Stimulated activated CD8-positive, alpha-beta memory T cell treated with anti-CD3 and anti-CD28 coated beads, Interleukin-12 subunit alpha, Interleukin-12 subunit beta, amount 100 ng/mL, for 24 hours (primary cell): ENCODE results near the gene DNMT3L.
"Not testable (repeated sequence)": the region's sequence is repeated elsewhere in the genome, so short reads cannot be mapped to it uniquely, and the experiment has no call there.

Source experiments
- DNase-seq: peaks from one replicate; pipeline ENCODE4 v3.0.0-alpha.2; 2020; ENCODE audit errors: extremely low read depth

DNMT3L gene

DNA sequence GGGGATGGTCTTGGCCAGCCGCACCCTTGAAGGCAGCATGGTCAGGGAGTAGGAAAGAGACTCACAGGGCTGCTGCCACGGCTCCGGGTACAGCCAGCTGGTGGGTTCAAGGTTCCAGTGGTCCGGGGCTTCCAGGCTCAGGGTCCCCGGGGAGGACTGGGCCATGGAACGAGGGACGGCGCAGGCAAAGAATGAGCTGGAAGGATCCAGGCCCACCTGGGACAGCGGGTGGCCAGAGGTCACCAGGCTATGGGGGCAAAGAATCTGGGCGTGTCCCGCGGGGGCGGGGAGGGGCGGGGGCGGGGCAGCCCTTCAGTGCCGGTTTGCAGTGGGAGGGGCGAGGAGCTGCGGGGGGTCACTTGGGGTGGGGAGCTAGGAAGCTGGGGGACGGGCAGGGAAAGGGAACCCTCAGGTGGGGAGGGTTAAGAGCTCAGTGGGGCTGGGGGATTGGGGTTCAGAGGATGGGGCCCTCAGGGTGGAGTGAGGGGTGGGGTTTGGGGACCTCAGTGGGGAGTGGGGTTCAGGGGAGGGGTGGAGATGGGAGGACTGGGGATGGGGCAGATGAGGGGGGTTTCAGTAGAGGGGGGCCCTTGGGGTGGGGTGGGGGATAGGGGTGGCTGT, at the start of gene DNMT3L:
DNMT3L (minus strand) TSS at position 223 of the 621 bp plus-strand sequence. CDS start 638 bp downstream, outside the sequence.
- no peak for DNase-seq

DNA sequence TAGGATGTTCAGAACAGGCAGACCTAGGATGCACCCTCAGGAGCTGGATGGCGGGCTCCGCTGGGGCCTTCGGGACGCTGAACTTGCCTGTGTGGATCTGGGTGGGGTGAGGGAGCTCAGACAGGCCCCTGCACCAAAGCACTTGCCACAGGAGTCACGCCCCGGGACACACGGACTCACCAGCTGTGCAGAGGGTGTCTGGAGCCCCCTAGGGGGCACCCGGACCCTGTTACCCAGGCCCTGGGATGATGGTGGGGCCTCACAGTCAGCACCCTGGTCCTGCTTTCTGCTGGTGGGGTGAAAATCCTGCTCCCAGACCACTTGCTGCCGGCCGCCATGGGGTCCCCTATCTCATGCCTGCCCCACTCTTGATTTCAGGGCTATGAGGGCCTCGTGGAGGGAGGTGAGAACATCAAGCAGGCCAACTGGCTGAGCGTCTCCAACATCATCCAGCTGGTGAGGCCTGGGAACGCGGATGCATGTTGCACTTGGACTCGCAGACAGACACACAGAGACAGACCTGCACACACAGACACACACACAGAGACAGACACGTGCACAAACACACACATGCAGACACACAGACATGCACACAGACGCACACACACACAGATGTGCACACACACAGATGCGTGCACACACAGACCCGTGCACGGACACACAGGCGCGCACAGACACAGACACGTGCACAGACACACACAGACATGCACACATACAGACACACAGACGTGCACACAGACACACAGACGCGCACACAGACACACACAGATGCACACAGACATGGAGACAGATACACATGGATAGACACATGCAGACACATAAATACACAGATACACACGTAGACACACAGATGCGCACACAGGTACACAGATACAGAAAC, 49.2 kb upstream of the DNMT3L start:
- no peak for DNase-seq

DNA sequence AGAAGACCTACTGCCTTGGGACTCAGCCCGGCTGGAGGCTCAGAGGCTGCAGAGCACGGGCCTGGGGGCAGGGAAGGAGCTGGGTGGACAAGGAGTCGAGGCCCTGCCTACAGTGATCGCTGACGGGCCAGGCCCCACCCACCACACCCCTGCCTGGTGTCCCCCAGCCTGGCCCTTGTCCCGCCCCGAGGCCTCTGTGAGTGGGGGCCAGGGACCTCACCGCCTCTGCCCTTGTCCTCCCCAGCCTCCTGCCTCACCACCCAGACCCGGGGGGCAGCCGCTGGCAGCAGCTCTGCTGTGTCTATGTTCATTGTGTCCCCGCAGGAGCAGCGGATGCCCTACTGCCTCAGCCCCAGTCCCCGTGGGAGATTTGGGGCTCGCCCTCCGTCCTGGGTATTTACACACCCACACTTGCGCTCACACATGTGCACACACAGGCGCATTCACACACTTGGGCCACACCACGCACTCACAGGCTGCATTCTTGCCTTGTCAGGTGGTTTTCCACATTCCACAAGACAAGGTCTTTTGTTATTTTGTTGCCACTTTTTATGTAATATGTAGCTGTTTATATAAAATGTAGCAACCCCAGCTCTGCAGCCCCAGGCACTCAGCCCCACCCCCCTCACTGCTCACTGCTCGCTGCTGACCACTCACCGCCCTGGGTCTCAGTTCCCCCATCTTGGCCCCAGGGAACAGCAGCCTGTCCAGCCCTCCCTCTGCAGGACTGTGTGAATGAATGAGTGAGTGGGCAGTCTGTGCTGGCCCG, 45.4 kb upstream of the DNMT3L start:
- DNase-seq, result no peak

DNA sequence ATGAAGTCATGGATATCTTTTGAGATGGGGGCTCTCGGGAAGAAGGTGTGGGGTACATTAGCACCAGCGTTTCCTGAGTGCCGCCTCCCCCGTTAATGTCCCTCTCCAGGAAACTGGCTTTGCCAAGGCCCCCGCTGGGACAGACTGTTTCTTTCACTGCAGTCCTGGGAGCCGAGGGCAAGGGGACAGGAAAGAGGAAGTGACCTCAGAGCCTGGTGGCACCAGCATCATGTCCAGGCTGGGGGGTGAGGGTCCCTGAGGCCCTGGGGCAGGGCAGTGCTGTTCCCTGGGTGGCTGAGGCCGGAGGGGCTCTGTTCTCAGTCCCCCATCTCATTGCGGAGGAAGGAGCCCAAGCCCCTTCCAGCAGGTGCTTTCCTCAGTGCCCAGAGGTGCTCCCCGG, 44.0 kb upstream of the DNMT3L start:
- DNase-seq, result no peak

DNA sequence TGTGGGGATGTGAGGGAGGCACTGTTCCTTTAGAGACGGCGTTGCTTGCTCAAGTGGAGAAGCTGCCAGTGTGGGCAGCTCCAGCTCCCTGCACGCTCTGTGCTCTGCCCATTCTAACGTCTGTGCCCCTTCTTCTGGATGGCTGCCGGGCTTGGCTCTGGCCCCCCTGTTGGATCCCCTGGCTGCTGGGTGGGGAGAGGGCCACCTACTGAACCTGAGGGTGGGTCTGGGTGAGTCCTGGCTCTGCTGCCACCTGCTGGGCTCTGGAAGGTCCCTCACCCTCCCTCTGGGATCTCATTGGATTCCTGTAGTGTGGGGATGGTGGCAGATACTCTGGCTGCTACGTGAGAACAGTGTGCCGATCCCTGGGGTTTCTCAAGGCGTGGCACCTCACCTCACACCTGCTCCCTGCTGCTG, 43.2 kb upstream of the DNMT3L start:
- no peak for DNase-seq

DNA sequence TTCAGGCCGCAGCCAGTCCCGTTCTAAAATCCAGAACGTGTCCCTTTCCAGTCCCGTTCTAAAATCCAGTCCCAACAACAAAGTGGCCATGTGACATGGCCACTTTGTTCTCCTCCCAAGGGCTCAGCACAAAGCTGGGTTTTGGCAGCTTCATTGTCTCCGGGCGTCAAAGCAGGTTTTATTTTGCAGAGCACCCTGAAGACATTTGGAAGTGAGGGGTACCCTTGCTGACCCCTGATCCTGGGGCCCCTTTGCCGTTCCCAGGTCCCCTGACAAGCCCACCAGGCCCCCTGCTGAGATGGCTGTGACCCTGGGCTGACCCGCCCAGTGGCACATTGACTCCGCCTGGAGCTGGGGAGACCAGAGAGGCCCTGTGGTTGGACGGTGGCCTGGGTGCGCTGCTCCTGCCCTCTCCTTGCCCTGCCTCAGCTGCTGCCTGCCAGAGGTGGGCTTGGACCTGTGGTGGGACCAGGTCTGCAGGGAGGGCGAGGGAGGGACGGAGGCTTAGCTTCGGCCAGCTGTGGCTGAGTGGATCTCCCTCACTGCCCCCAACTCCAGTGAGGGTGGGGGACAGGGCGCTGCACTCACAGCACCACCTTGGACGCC, 42.4 kb upstream of the DNMT3L start:
- no peak for DNase-seq

DNA sequence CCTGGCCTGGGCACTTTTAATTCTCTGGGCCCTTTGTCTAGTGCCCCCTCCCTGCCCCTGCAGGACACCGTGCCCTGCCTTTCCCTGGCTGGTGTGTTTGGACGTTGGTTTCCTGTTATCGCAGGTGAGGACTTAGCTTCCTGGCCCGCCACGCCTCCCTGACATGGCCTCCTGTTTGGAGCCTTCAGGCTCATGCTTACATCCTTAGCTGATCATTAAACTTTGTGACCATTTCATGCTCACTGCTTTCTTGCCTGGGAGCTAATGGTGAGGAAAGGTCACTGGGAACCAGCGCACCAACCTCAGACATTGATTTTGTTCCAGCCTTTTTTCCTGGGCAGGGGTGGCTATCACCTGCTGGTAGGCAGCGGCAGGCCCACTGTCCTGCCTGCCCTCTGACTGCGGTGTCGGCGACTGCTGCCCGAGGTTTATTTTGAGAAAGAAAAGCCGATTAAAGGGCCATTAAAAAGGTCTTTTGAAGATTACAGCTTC, 41.8 kb upstream of the DNMT3L start:
- DNase-seq, result no peak

DNA sequence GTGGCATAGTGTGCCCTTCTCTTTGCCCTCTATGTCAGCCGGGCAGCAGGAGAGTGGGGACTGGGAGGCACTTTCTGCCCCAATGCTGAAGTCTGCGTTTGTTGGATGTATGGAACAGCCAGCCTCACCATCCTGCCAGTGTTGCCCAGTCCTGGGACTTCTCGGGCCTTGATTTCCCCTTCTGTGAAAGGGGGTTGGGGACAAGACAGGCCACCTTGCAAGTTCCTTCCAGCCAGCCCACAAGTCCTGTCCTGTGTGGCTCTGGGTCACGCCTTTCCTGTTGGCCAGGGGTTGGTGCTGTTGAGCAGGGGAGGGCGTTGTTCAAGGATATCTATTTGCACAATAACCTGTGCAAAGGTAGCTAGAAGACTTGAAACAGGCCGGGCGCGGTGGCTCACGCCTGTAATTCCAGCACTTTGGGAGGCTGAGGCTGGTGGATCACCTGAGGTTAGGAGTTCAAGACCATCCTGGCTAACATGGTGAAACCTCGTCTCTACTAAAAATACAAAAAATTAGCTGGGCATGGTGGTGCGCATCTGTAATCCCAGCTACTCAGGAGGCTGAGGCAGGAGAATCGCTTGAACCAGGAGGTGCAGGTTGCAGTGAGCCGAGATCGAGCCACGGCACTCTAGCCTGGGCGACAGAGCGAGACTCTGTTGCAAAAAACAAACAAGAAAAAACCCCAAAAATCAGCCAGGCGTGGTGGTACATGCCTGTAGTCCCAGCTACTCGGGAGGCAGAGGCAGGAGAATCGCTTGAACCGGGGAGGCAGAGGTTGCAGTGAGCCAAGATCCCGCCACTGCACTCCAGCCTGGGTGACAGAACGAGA, 41.1 kb upstream of the DNMT3L start:
- DNase-seq, result not testable (repeated sequence)

DNA sequence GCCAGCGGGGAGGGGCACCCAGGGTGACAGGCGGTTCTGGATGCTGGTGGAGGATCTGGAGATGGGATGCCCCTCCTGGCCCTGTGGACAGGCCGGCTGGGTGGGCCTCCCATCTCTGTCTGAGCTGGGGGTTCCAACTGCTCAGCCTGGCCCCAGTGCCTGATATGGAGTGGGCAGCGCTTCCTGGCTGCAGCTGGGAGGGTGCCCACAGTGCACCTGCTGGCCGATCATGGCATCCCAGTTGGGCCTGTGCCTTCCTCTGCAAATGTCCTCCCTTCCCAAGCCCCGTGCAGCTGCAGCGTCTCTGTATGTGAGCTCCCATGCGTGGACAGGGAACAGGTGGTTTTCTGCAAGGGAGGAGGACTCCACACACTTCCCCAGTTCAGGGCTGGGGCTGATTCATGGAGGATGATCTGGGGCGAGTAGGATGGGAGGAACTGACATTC, 40.3 kb upstream of the DNMT3L start:
- DNase-seq, result no peak

DNA sequence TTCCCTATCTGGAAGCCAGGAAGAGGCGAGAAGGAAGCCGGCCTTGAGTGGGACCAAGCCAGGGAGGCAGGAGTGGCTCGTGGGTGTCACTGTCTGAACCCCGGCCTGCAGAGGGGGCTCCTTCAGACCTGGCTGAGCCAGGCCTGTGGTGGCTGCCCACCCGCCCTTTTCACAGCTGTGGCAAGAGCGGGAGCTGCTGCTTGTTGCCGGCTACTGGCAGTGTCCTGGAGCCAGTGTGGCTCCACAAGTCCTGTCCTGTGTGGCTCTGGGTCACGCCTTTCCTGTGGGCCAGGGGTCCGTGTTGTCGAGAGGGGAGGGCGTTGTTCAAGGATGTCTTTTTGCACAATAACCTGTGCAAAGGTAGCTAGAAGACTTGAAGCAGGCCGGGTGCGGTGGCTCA, 39.4 kb upstream of the DNMT3L start:
- DNase-seq, result no peak

DNA sequence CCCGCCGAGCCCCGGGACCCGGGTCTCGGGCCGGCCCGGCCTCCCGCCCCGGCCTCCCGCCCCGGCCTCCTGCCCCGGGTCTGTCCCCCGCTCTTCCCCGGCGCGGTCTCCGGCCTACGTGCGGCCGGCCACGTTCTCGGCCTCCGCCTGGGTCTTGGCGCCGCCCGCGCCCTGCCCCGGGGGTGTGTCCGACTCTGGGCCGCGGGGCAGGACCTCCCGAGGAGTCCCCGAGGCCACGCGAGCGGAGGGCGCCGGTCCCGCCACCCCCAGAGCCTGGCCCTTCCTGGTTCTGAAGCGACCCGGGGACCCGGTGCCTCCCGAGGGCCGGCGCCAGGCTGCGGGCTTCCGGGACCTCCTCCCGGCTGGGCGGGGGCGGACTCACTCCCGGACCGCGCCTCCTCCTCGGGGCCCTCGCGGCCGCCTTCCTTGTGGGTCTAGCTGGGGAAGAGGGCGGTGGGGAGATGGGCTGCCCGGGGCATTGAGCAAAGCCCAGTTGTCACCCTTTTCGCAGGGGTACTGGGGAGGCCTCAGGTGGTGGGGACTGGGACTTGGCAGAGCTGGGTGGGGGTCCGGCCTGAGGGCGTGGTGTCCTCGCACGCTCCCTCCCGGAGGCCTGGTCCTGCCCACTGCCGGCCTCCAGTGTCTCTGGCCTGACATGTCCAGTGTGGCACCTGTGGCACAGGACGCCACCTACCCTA, 38.7 kb upstream of the DNMT3L start:
- no peak for DNase-seq

DNA sequence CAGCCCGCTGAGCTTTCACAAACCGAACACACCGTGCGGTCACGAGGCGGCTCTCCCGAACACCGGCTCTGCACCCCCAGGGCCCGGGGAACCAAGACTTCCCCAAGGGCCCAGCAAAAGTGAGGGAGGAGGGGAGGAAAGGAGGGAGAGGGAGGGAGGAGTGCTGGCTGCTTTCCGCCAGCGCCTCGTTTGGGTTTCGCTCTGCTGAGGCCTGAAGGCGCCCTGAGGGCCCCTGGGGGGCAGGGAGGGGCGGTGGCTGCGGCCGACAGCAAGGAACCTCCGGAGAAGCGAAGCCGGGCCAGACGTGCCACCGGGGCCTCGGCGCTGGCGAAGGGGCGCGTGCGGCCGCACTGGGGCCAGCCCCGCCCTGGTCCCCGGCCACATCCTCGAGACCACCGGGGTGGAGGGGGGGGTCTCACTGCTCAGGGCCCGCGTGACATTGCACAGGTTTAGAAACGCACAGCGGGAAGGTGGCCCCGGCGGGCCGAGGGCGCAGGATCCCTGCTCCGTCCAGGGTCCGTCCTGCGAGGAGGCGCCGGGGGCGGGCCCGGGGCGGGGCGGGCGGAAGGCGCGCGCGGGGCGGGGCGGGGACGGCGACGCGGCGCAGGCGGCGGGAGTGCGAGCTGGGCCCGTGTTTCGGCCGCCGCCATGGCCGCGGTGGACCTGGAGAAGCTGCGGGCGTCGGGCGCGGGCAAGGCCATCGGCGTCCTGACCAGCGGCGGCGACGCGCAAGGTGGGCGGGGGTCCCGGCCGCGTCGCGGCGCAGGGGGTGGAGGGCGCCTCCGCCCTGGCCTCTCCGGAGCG, 38.0 kb upstream of the DNMT3L start, which contains the start of gene PFKL:
PFKL (plus strand) TSS at position 596 of the 804 bp plus-strand sequence; CDS start at position 649, 53 bp downstream.
- DNase-seq, result peak; percentile 25

DNA sequence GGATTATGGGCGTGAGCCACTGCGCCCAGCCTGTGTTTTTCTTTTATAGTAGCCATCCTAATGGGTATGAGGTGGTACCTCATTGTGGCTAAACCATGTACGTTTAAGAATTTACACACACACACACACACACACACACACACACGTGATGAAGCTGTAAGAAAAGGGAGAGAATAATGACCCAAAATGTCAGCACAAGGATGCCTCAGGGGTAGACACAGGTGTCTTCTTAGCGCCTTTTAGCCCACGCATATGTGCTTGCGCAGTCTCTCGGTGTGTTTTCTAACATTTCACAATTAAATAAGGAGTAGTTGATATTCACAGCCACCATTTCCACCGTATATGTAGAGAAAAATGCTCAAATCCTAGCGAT, 37.4 kb upstream of the DNMT3L start:
- DNase-seq, result no peak

DNA sequence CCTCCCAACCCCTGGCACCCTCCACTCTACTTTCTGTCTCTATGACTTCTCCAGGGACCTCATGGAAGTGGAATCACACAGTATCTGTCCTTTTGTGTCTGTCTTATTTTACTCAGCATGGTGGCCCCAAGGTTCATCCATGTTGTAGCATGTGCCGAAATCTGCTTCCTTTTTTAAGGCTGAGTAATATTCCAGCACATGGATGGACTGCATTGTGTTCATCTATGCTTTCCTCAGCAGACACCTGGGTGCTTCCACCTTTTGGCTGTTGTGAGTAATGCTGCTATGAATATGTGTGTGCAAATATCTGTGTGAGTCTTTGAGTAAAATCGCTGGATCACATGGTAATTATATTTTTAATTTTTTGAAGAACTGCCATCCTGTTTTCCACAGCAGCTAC, 36.6 kb upstream of the DNMT3L start:
- DNase-seq, result no peak

DNA sequence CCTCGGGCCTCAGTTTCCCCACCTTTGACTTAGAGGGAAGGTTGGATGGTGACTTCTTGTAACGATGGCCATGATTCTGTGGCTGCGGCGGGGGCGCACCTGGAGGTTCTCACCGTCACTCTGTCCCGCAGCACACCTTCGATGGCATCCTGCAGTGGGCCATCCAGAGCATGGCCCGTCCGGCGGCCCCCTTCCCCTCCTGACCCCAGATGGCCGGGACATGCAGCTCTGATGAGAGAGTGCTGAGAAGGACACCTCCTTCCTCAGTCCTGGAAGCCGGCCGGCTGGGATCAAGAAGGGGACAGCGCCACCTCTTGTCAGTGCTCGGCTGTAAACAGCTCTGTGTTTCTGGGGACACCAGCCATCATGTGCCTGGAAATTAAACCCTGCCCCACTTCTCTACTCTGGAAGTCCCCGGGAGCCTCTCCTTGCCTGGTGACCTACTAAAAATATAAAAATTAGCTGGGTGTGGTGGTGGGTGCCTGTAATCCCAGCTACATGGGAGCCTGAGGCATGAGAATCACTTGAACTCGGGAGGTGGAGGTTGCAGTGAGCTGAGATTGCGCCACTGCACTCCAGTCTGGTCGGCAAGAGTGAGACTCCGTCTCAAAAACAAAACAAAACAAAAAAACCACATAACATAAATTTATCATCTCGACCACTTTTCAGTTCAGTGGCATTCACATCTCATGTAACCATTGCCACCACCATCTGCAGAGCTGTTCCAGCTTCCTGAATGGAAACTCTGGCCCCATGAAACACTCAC, 36.0 kb upstream of the DNMT3L start:
- peak; percentile 22 for DNase-seq

DNA sequence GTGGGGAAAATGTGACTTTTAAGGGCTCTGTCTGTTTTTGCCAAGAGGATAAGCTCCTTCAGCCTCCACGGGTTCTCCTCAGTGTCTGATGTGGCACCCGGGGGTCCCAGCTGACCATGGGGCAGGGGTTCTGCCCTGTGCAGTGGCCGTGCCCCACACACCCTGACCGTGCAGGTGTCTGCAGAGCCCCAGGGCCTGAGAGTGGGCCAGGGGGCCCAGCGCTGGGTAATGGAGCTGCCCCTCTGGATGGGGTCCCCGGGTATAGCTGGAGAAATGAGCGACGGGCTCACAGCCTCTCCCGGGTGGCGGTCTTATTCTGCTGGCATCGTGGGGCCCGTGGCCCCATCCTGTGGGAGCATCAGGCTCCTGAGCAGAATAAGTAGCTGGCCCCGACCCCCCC, 35.2 kb upstream of the DNMT3L start:
- no peak for DNase-seq

DNA sequence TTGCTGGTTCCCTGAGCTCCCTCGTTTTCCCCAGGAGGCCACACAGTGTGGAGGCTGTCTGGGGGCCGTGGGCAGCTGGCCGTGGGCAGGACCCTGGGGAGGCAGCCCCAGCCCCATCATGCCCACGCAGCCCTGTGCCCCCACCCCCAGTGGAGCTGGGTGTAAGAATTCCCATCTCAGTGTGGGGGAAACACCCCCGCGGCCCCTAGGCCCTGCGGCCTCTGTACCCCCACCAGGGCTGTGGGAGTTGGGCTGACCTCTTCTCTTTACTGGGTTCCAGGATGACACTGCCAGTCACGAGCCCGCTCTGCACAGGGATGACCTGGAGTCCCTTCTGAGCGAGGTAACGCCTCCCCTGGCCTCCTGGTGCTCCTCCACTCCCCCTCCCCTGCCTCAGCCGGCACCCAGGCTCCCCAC, 34.4 kb upstream of the DNMT3L start:
- no peak for DNase-seq

DNA sequence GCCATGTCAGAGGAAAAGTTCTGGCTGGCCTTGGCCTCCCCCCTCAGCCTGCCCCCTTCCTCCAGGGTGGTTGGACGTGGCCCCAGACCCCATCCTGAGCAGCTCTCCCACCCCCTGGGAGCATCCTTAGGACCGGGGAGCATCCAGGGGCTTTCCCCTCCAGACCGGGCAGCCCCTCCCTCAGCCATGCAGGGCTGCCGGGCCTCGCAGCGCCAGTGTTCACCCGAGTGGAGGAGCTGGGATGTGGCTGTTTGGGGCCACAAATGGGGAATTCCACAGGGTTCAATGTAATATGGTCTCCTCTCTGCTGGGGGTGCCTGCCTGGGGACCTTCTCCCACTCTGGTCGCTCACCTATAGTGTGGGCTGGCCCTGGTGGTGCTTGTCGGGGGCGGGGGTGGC, 33.9 kb upstream of the DNMT3L start:
- no peak for DNase-seq

DNA sequence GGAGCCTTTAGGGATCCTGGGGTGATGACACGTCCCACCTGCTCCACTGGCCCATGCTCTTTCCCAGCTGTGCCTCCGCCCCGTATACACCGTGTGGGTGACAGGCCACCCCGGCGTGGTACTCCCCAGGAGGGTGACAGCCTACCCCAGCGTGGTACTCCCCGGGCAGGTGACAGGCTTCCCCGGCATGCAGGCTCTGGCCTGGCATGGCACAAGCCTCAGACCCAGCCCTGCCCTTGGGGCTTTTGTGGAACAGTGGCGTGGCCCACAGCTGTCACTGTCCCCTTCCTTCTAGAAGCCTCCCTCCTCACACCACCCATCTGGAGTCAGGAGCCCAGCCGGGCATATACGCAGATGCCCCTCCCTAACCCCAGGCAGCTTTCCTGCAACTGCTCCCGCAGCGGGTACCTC, 33.5 kb upstream of the DNMT3L start:
- DNase-seq, result no peak
